DMS53 treated with DMSO at 0.1 percent for 48 hours (cell line): ENCODE data around the gene ARHGEF19.
"Not testable (repeated sequence)": the region's sequence is repeated elsewhere in the genome, so short reads cannot be mapped to it uniquely, and the experiment has no call there.

Experiments used
- DNase-seq: peaks from one replicate; lab custom pipeline; 2025; ENCODE audit not compliant: unreplicated experiment; lab: John Stamatoyannopoulos, UW

Gene ARHGEF19

GRCh38 chr1:16167331-16168143 is 44.9 kb downstream of the ARHGEF19 start:
- peak; percentile 23 for DNase-seq

- no peak for DNase-seq
Measured at GRCh38 chr1:16166117-16166516, 46.3 kb downstream of the ARHGEF19 start.

- DNase-seq: no peak
Measured at GRCh38 chr1:16165548-16165947, 46.9 kb downstream of the ARHGEF19 start.

DNA sequence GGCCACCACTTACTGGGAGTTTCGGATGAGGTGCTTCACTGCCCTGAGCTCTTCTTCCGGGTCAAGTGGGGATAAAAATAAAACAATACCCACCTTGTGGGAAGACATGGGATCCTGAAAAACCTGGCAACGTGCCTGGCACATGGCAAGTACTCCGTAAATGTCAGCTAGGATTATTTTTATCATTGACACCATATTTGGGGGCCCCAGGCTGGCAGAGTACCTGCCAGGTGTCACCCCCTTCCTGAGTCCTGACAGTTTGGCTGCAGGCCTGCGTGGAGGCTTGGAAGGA is 47.4 kb downstream of the ARHGEF19 start:
- DNase-seq: no peak

- DNase-seq: peak; percentile 82
Measured at GRCh38 chr1:16164213-16165072, 48.0 kb downstream of the ARHGEF19 start.

DNA sequence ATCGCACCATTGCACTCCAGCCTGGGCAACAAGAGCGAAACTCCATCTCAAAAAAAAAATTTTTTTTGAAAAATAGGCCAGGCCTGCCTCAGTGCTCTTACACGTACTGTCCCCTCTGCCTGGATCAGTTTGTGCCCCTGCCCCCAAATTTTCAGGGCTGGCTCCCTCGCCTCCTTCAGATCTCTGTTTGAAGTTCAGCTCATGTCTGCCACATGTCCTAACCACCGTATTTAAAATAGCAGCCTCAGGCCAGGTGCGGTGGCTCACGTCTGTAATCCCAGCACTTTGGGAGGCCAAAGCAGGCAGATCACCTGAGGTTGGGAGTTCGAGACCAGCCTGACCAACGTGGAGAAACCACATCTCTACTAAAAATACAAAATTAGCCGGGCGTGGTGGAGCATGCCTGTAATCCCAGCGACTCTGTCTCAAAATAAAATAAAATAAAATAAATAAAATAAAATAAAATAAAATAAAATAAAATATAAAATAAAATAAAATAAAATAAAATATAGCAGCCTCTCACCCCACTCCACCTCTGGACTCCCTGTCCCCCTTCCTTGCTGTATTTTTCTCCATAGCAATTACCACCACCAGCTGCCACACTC is 48.7 kb downstream of the ARHGEF19 start:
- DNase-seq: not testable (repeated sequence)

- DNase-seq: no peak
Measured at GRCh38 chr1:16162163-16162822, 50.2 kb downstream of the ARHGEF19 start.

DNA sequence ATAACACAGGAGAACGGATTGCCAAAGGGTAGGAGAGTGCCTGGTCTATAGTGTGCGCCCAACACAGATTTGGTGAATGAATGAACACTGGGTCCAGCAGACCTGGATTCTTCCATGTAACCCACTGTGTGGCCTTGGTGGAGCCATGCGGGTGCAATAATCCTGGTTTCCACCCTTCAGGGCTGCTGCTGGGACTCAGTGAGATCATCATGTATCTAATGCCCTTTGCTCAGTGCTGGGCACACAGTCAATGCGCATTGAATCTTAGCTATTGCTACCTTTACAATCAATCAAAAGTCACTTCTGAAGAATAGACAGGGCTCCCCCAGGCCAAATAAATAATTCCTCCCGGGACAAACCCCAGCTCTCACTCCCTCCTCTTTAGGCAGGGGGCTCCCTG is 50.7 kb downstream of the ARHGEF19 start:
- DNase-seq: no peak

GRCh38 chr1:16158993-16159831 is 53.2 kb downstream of the ARHGEF19 start:
- no peak for DNase-seq

GRCh38 chr1:16158025-16158424 is 54.4 kb downstream of the ARHGEF19 start:
- no peak for DNase-seq

DNA sequence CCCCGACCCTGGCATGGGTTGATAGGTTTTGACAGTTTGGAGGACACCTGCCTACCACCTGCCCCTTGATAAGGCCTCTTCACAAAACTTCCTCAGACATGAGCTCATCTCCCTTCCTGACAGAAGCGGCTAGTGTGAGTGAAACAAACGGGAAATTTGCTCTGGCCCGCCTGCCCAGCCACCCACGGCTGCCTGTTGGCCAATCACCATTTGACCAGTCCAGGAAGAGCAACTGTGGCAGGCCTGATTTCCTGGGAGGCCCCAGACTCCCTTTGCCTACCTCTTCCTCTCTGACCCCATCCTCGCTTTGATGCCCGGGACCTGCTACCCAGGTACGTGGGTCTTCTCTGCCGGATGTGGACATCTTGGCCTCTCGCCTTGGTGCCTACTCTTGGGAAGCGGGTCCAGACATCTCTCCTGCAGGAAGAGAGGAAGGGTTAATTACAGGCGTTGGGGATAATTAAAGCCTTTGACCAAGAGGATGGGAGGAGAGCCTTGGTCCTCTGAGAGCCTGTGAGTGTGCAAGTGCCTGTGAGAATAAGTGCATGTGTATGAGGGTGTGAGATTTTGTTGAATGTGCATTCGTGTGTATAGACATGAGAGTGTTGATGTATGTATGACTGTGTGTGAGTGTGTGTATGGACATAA is 55.5 kb downstream of the ARHGEF19 start:
- DNase-seq: no peak

GRCh38 chr1:16155537-16156410 is 56.7 kb downstream of the ARHGEF19 start, which contains the start of gene EPHA2:
TSS of gene EPHA2 (minus strand) at chr1:16156069. CDS start at chr1:16155932, 137 bp downstream.
- peak; percentile 25 for DNase-seq

DNA sequence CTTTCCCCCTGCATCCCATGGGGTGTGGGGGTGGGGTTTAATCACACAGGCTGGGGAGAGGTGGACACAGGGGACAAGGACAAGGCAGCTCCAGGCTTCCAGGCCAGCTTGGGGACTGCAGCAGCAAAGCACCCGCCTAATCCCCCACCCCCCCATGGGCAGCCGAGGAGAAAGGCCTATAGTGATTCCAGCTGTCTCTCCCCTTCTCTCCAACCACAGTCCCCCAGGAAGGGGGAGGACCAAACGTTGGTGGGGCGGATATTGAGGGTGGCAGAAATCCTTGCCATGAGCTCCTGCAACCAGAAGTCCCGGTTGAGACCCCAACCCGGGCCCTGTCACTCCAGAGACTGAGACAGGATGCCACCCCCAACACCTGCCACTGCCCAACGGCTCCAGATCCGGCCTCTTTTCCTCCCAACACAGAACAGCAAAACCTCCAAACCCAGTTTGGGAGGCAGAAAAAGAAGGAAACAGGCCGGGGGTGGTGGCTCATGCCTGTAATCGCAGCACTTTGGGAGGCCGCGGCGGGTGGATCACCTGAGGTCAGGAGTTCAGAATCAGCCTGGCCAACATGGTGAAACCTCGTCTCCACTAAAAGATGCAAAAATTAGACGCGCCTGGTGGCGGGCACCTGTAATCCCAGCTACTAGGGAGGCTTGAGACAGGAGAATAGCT is 58.3 kb downstream of the ARHGEF19 start:
- DNase-seq: no peak

DNA sequence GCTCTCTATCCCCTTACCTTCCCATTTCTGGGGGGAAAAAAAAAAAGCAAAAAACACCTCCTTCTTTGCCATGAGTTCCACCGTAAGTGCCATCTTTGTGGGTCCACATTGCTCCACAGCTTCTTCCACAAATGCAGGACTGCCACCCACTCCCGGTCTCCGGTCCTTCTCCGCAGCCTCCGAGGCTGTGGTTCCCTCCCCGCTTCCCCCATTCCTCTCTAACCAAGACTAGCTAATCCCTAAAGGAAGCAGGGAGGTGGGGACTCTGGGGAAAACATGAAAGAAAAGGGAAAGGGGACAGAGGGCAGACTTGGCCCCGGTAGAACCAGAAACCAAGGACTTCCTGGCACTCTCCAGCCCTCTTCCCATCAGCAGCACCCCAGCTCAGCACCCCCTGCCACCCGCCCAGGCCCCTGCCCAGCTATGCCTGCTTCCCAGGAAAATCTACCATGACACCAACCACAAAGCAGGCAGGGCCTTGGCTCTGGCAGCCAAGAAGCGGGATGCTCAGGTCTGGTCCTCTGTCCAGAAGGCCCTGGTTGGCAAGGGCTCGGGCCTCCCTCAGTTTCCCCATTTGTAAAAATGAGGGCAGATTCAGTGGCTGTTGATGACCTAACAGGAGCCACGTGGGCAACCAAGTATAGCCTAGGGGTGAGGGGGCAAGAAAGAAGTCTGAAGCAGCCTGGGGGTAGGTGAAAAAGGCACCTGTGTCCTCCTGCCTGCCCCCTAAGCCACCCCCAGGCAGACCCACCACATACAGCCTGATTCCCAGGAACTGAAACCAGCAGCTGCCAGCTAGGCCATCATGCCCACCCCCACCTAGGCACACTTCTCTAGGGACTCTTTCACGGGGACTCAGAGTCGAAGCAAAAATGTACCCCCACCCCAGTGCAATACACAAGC is 59.1 kb downstream of the ARHGEF19 start:
- no peak for DNase-seq

DNA sequence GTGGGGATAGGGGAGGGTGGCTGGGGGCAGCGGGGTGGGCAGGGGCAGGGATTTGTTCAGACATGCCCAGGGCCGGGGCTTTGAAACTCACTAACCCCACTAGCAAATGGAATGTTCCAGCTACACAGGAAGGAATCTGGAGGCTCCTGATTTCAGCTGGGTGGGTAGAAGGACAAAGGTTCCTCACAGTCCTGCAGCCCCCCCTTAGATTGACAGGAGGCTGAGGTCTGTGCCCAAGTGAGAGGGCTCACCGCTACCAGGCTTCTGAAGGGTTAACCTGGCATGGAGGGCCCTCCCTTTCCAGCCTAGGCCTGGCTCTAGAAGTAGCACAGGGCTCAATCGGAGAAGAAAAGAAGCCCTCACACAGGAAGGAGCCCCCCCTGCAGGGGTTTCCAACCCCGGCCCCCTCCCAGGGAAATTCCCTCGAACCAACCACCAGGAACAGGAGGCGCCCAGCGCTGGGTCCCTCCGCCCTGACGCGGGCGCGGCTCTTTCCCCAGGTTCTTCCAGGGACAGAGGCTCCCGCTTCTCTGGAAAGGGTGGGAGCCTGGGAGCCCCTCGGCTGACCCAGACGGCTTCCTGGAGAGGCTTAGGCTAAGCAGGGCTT is 59.9 kb downstream of the ARHGEF19 start:
- DNase-seq: no peak

GRCh38 chr1:16151995-16152384 is 60.5 kb downstream of the ARHGEF19 start:
- no peak for DNase-seq
